Suppressor macrophage (primary cell): ENCODE results near the gene ASB12.
A peak's percentile ranks its signal among the peaks of the same experiment; 100 is the strongest.
"Not testable (repeated sequence)": the region's sequence is repeated elsewhere in the genome, so short reads cannot be mapped to it uniquely, and the experiment has no call there.

Source experiments
- DNase-seq, 4 experiments: peaks; one replicate each; pipeline ENCODE4 v3.0.0-alpha.2; 2020 to 2022
- total RNA-seq, 17 experiments: gene quantifications; one replicate each; lab custom pipeline; 2026; ENCODE audit warnings: mixed read lengths in 6 of 17, inconsistent platforms in 3 of 17; lab: John Stamatoyannopoulos, UW

Gene ASB12
- total RNA-seq: 0 to 0.99 (median 0.04) reads per million in 17 experiments

- no peak for DNase-seq
These were observed at the start of gene ASB12 for GRCh38 chrX:64230123-64230970. Gene ASB12, minus strand, starts transcription at chrX:64230607. Its CDS starts 4,957 bp downstream, at chrX:64225650.

GRCh38 chrX:64265265-64265664 lies 34.9 kb upstream of the ASB12 start:
- no peak for DNase-seq

GRCh38 chrX:64229154-64229553 lies 1.3 kb downstream of the ASB12 start:
- no peak for DNase-seq

- no peak for DNase-seq
These were observed 12.4 kb downstream of the ASB12 start for GRCh38 chrX:64218023-64218422.

GRCh38 chrX:64213989-64214388 lies 16.4 kb downstream of the ASB12 start:
- not testable (repeated sequence) for DNase-seq

- DNase-seq: peak in 1 of 4 experiments; percentile 0
These were observed 23.7 kb downstream of the ASB12 start for GRCh38 chrX:64206556-64207162.

GRCh38 chrX:64205735-64206501 lies 24.5 kb downstream of the ASB12 start:
- DNase-seq: peak; percentile 91 to 95 (median 92)

GRCh38 chrX:64205441-64205734 lies 25.0 kb downstream of the ASB12 start, which contains the start of gene AMER1:
Gene AMER1, minus strand, starts transcription at chrX:64205708. Its CDS starts 12,422 bp downstream, at chrX:64193286.
- DNase-seq: peak in 3 of 4 experiments; percentile 58 to 78 (median 67)

GRCh38 chrX:64204701-64205440 lies 25.5 kb downstream of the ASB12 start:
- peak; percentile 24 to 59 (median 39) for DNase-seq

- no peak for DNase-seq
These were observed 26.2 kb downstream of the ASB12 start for GRCh38 chrX:64204252-64204651.

- DNase-seq: no peak
These were observed 27.5 kb downstream of the ASB12 start for GRCh38 chrX:64202808-64203325.

GRCh38 chrX:64198036-64198435 lies 32.4 kb downstream of the ASB12 start:
- DNase-seq: no peak

GRCh38 chrX:64196606-64197005 lies 33.8 kb downstream of the ASB12 start:
- DNase-seq: no peak

- no peak for DNase-seq
These were observed 34.5 kb downstream of the ASB12 start for GRCh38 chrX:64195862-64196261.

GRCh38 chrX:64192673-64193072 lies 37.7 kb downstream of the ASB12 start:
- DNase-seq: no peak

- DNase-seq: no peak
These were observed 38.4 kb downstream of the ASB12 start for GRCh38 chrX:64192040-64192439.

- DNase-seq: no peak
These were observed 39.0 kb downstream of the ASB12 start for GRCh38 chrX:64191281-64192010.

- DNase-seq: no peak
These were observed 40.2 kb downstream of the ASB12 start for GRCh38 chrX:64190136-64190740.

- no peak for DNase-seq
These were observed 41.5 kb downstream of the ASB12 start for GRCh38 chrX:64188901-64189300.

- DNase-seq: no peak
These were observed 42.7 kb downstream of the ASB12 start for GRCh38 chrX:64187762-64188150.
